Esophagus muscularis mucosa (tissue), 4 donors: Measurements from ENCODE around the gene HIKESHI. TPM values are rescaled to one million over a fixed set of nuclear protein-coding genes. Genes with fewer than 3 reads are reported as not detected.

Experiments used
- DNase-seq: peaks from one replicate; pipeline ENCODE4 v3.0.0-alpha.2; 2017; ENCODE audit errors: extremely low spot score
- H3K27ac ChIP-seq, 4 donors: fragments of 200-600 bp; sonication (generic); replicated peaks in 1 of 4; 1 replicate in 3 of 4; 2 replicates in 1 of 4; pipeline ENCODE4 v1.5.1; 2016 to 2019; ENCODE audit warnings: mild to moderate bottlenecking in 1 of 4
- H3K27me3 ChIP-seq, 4 donors: fragments of 200-600 bp; sonication (generic); one replicate each; pipeline versions ENCODE4 v1.5.1 to v1.6.0; 2016 to 2019
- H3K36me3 ChIP-seq, 4 donors: fragments of 200-600 bp; sonication (generic); one replicate each; pipeline ENCODE4 v1.5.1; 2016 to 2019
- H3K4me1 ChIP-seq, 4 donors: fragments of 200-600 bp; sonication (generic); one replicate each; pipeline ENCODE4 v1.5.1; 2016 to 2019
- H3K4me3 ChIP-seq, 4 donors: fragments of 200-600 bp; sonication (generic); 1 replicate in 2 of 4; 2 replicates in 2 of 4; pipeline ENCODE4 v1.5.1; 2016 to 2019; ENCODE audit warnings: mild to moderate bottlenecking in 4 of 4, moderate library complexity in 1 of 4
- H3K9me3 ChIP-seq, 4 donors: fragments of 200-600 bp; sonication (generic); 1 replicate in 3 of 4; 2 replicates in 1 of 4; pipeline ENCODE4 v1.5.1; 2016 to 2019
- CTCF ChIP-seq, 3 experiments: fragments of 200-600 bp in 2 of 3; fragments of 450-650 bp in 1 of 3; sonication (generic) in 2 of 3; IDR thresholded peaks; one replicate each; pipeline ENCODE4 v1.5.1; 2017 to 2019; ENCODE audit warnings: antibody characterized with exemption in 3 of 3, mild to moderate bottlenecking in 2 of 3, moderate library complexity in 1 of 3
- EP300 ChIP-seq: sonication (generic); formaldehyde crosslinking; IDR thresholded peaks from one replicate; pipeline ENCODE4 v1.6.1; 2017; ENCODE audit warnings: antibody characterized with exemption
- POLR2A ChIP-seq: fragments of 450-650 bp; IDR thresholded peaks from one replicate; pipeline ENCODE4 v1.6.1; 2017; ENCODE audit warnings: antibody characterized with exemption, moderate library complexity, mild to moderate bottlenecking, low read depth
- POLR2AphosphoS5 ChIP-seq, 2 donors: sonication (generic); formaldehyde crosslinking; IDR thresholded peaks; one replicate each; pipeline ENCODE4 v1.6.1; 2017; ENCODE audit warnings: antibody characterized with exemption in 2 of 2
- WGBS: methylation state at CpG from one replicate; pipeline ENCODE4 v1.1.5; 2018; 5-methylcytosine and 5-hydroxymethylcytosine counted together
- intact Hi-C: fragments of 100-400 bp; cut with DNase I; formaldehyde crosslinking; loops from one replicate; pipeline ENCODE4 v1.15.1; 2023
- total RNA-seq, 4 donors: library from RNA; depleted of rRNA; stranded (reverse); fragments of >200 nt; gene quantifications; one replicate each; pipeline versions ENCODE4 v1.1.0 to v1.2.1, GENCODE V29; 2016

HIKESHI gene
- 10 to 100 TPM; 37.1 to 52.7 (median 41.2) TPM for total RNA-seq

- WGBS = under 1% methylated on average over 16 of the region's 30 CpGs
- DNase-seq = peak; percentile 99
- Histone ChIP-seq H3K4me3 (peak within 1 kb of the TSS; percentile 81 to 95 (median 84)), H3K36me3 (peaks cover 0 to 5% (median 0%) of the 10 kb centered on the region in 4 donors), H3K27me3 (no peaks in the 10 kb centered on the region), H3K27ac (peak within 1 kb of the TSS; percentile 85 to 89 (median 88)), H3K4me1 (peaks cover 15 to 33% (median 23%) of the 10 kb centered on the region in 4 donors), H3K9me3 (no peaks in the 10 kb centered on the region)
- intact Hi-C loops = loop anchor here (5.0 kb wide), 1 partner anchor 60 kb away; the partner anchor contains the start of gene EED
- TF ChIP-seq CTCF (IDR thresholded peaks at IDR 0.05) = peak in 1 of 3 experiments; percentile 29
- peak; percentile 87 to 94 for TF ChIP-seq POLR2AphosphoS5 (IDR thresholded peaks at IDR 0.05)
- no peak for TF ChIP-seq EP300
- TF ChIP-seq POLR2A = no peak
Observed at GRCh38 chr11:86302092-86302793, at the start of gene HIKESHI. Gene HIKESHI, plus strand, starts transcription at chr11:86302240. Its CDS starts 209 bp downstream, at chr11:86302449.

GRCh38 chr11:86255896-86256295 lies 46.1 kb upstream of the HIKESHI start:
- Histone ChIP-seq H3K4me3 (no peak overlapping the region), H3K4me1 (peaks cover 0 to 16% (median 3%) of the 10 kb centered on the region in 4 donors), H3K27ac (no peak overlapping the region), H3K27me3 (no peaks in the 10 kb centered on the region), H3K36me3 (peaks cover 0 to 38% (median 19%) of the 10 kb centered on the region in 4 donors), H3K9me3 (no peaks in the 10 kb centered on the region)
- TF ChIP-seq CTCF (IDR thresholded peaks at IDR 0.05) (no peak), POLR2A (no peak), EP300 (no peak), POLR2AphosphoS5 (IDR thresholded peaks at IDR 0.05) (no peak)
- 78% methylated on average over 1 of the region's 1 CpG for WGBS
- intact Hi-C loops = no loop called here
- no peak for DNase-seq

- peaks cover 0 to 11% (median under 1%) of the 10 kb centered on the region in 4 donors for H3K4me1 ChIP-seq
- no peak for DNase-seq
- no peak overlapping the region for H3K27ac ChIP-seq
- H3K36me3 ChIP-seq = peaks cover 0 to 42% (median 25%) of the 10 kb centered on the region in 4 donors
- TF ChIP-seq CTCF (IDR thresholded peaks at IDR 0.05) (no peak), EP300 (no peak), POLR2AphosphoS5 (IDR thresholded peaks at IDR 0.05) (no peak), POLR2A (no peak)
- H3K4me3 ChIP-seq = no peak overlapping the region
- intact Hi-C loops = no loop called here
- no peaks in the 10 kb centered on the region for H3K27me3 ChIP-seq
- WGBS = 73% methylated on average over 6 of the region's 6 CpGs
- H3K9me3 ChIP-seq = no peaks in the 10 kb centered on the region
Observed at GRCh38 chr11:86256608-86257007, 45.4 kb upstream of the HIKESHI start.

GRCh38 chr11:86257446-86257845 lies 44.6 kb upstream of the HIKESHI start:
- H3K9me3 ChIP-seq = no peaks in the 10 kb centered on the region
- H3K27me3 ChIP-seq = no peaks in the 10 kb centered on the region
- DNase-seq = no peak
- intact Hi-C loops = no loop called here
- TF ChIP-seq EP300 = no peak
- no peak for TF ChIP-seq POLR2A
- no peak for TF ChIP-seq CTCF (IDR thresholded peaks at IDR 0.05)
- no peak for TF ChIP-seq POLR2AphosphoS5 (IDR thresholded peaks at IDR 0.05)
- H3K27ac ChIP-seq = no peak overlapping the region
- no peak overlapping the region for H3K4me3 ChIP-seq
- H3K36me3 ChIP-seq = peaks cover 4 to 50% (median 31%) of the 10 kb centered on the region in 4 donors
- peaks cover 0 to 5% (median 0%) of the 10 kb centered on the region in 4 donors for H3K4me1 ChIP-seq
